IMR-90 (cell line): ENCODE data around the gene PTPRG.

Source experiments
- POLR2A ChIP-seq: IDR thresholded peaks from 2 replicates; pipeline ENCODE4 v1.6.1; 2012; ENCODE audit warnings: mild to moderate bottlenecking, low read depth, low read length
- TF ChIP-seq, protein P1 (sequence below): conservative IDR thresholded peaks from 2 replicates; pipeline ENCODE4 v1.5.1; 2012; ENCODE audit warnings: mild to moderate bottlenecking, low read depth, low read length, improper control_type of control experiment

DNA sequence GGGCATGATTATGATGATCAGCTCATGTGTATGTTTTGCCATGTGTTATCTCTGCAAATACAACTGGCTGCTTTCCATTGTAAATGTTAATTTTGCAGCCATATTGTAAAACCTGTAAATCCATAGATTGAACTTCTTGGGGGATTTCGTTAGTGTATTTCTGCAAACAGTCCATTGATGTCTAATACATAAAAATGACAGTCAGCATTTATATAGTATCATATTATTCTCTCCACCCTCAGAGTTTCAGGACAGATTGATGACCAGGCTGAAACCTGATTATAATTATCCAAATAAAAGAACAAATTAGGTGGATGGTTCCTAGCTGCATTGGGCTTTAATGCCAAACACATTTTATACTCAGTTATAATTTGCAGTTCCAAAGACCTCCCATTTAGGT is 535.1 kb downstream of the PTPRG start:
- TF ChIP-seq, protein P1, sequence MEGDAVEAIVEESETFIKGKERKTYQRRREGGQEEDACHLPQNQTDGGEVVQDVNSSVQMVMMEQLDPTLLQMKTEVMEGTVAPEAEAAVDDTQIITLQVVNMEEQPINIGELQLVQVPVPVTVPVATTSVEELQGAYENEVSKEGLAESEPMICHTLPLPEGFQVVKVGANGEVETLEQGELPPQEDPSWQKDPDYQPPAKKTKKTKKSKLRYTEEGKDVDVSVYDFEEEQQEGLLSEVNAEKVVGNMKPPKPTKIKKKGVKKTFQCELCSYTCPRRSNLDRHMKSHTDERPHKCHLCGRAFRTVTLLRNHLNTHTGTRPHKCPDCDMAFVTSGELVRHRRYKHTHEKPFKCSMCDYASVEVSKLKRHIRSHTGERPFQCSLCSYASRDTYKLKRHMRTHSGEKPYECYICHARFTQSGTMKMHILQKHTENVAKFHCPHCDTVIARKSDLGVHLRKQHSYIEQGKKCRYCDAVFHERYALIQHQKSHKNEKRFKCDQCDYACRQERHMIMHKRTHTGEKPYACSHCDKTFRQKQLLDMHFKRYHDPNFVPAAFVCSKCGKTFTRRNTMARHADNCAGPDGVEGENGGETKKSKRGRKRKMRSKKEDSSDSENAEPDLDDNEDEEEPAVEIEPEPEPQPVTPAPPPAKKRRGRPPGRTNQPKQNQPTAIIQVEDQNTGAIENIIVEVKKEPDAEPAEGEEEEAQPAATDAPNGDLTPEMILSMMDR = no peak
- no peak for TF ChIP-seq POLR2A
